LoVo (cell line): Measurements from ENCODE around the gene PRKCQ.

Experiments used
- DNase-seq: peaks from one replicate; pipeline ENCODE4 v3.0.0-alpha.2; 2016; ENCODE audit warnings: low spot score

PRKCQ gene

GRCh38 chr10:6579904-6580278 lies at the start of gene PRKCQ:
PRKCQ (minus strand) TSS chr10:6580276; CDS start chr10:6515135, 65,141 bp downstream.
- DNase-seq: peak; percentile 49

GRCh38 chr10:6625428-6625827 lies 45.4 kb upstream of the PRKCQ start:
- DNase-seq: no peak

- no peak for DNase-seq
Observed at GRCh38 chr10:6624392-6624791, 44.3 kb upstream of the PRKCQ start.

- DNase-seq: no peak
Observed at GRCh38 chr10:6622921-6623320, 42.8 kb upstream of the PRKCQ start.

- DNase-seq: no peak
Observed at GRCh38 chr10:6621536-6621935, 41.5 kb upstream of the PRKCQ start.

GRCh38 chr10:6619660-6620059 lies 39.6 kb upstream of the PRKCQ start:
- DNase-seq: no peak

- DNase-seq: no peak
Observed at GRCh38 chr10:6618340-6618739, 38.3 kb upstream of the PRKCQ start.

- no peak for DNase-seq
Observed at GRCh38 chr10:6617309-6618076, 37.4 kb upstream of the PRKCQ start.

- DNase-seq: no peak
Observed at GRCh38 chr10:6615971-6616370, 35.9 kb upstream of the PRKCQ start.

GRCh38 chr10:6612371-6612770 lies 32.3 kb upstream of the PRKCQ start:
- no peak for DNase-seq

- no peak for DNase-seq
Observed at GRCh38 chr10:6610647-6611046, 30.6 kb upstream of the PRKCQ start.

GRCh38 chr10:6609625-6610024 lies 29.5 kb upstream of the PRKCQ start:
- DNase-seq: no peak

GRCh38 chr10:6607778-6608177 lies 27.7 kb upstream of the PRKCQ start:
- no peak for DNase-seq

GRCh38 chr10:6607182-6607581 lies 27.1 kb upstream of the PRKCQ start:
- no peak for DNase-seq

- DNase-seq: no peak
Observed at GRCh38 chr10:6603142-6604125, 23.4 kb upstream of the PRKCQ start.

- DNase-seq: no peak
Observed at GRCh38 chr10:6602700-6603084, 22.6 kb upstream of the PRKCQ start.

GRCh38 chr10:6602026-6602699 lies 22.1 kb upstream of the PRKCQ start:
- DNase-seq: no peak

GRCh38 chr10:6601246-6601805 lies 21.2 kb upstream of the PRKCQ start:
- DNase-seq: no peak

- no peak for DNase-seq
Observed at GRCh38 chr10:6600224-6600987, 20.3 kb upstream of the PRKCQ start.

GRCh38 chr10:6598679-6599078 lies 18.6 kb upstream of the PRKCQ start:
- DNase-seq: no peak

GRCh38 chr10:6597478-6597877 lies 17.4 kb upstream of the PRKCQ start:
- DNase-seq: no peak
